GM12892 (cell line): Measurements from ENCODE around the gene ADH5.

ENCODE experiments used
- POLR2A ChIP-seq: IDR thresholded peaks from 2 replicates; pipeline ENCODE4 v1.6.1; 2011; ENCODE audit warnings: low read depth, low read length, control low read depth
- TAF1 ChIP-seq: IDR thresholded peaks from 2 replicates; pipeline ENCODE4 v1.6.1; 2011; ENCODE audit warnings: low read depth, mild to moderate bottlenecking, control low read depth, low read length, borderline replicate concordance

GRCh38 chr4:99117876-99118693 is 29.5 kb upstream of the ADH5 start:
- TF ChIP-seq POLR2A (no peak), TAF1 (no peak)
